HCT116 (cell line): Measurements from ENCODE around the gene ZNF143. TPM values are rescaled to one million over a fixed set of nuclear protein-coding genes. Genes with fewer than 3 reads are reported as not detected.

Experiments
- ATAC-seq: fragments of 200-7000 bp; cut with Tn5 transposase; 2 replicates; pipeline ENCODE4 v1.9.1; 2020; ENCODE audit warnings: mild to moderate bottlenecking, moderate library complexity
- BruUV-seq: library from RNA; stranded (reverse); fragments of 400-500 nt; replicated peaks from 2 replicates; lab custom pipeline; 2021; lab: Mats Ljungman, UMichigan
- CTCF ChIA-PET: fragments of 300-600 bp; sonication (Branson Sonifier 250); formaldehyde crosslinking; loops from one replicate; lab custom pipeline; 2021; ENCODE audit warnings: antibody characterized with exemption; lab: Charles Lee
- POLR2A ChIA-PET: fragments of 300-600, 350-600 bp; sonication (Branson Sonifier 250); formaldehyde crosslinking; loops from one replicate; lab custom pipeline; 2021; ENCODE audit warnings: antibody characterized with exemption; lab: Charles Lee
- RAD21 ChIA-PET, 2 experiments: fragments of 300-600 bp; sonication (Branson Sonifier 250); formaldehyde crosslinking; loops; one replicate each; lab custom pipeline; 2023; ENCODE audit warnings: low total read pairs in 2 of 2; ENCODE audit not compliant: uncharacterized antibody in 2 of 2, unreplicated experiment in 2 of 2, low non-redundant PET in 1 of 2; lab: Charles Lee
- DNase-seq: peaks from one replicate; pipeline ENCODE4 v3.0.0-alpha.2; 2010; ENCODE audit warnings: low read depth, low spot score
- H2AFZ ChIP-seq: fragments of 200-600 bp; shearing (Covaris generic), sonication (generic); 2 replicates; pipeline ENCODE4 v1.6.1; 2017; ENCODE audit warnings: low read depth, mixed run types, mixed read lengths, antibody characterized with exemption, low read length; ENCODE audit not compliant: poor library complexity, severe bottlenecking
- H3K27ac ChIP-seq: 2 replicates; pipeline ENCODE4 v1.5.1; 2012; ENCODE audit warnings: low read depth, low read length
- H3K27me3 ChIP-seq: fragments of 200-600 bp; sonication (generic); 2 replicates; pipeline ENCODE4 v1.6.1; 2016; ENCODE audit warnings: mixed run types, low read length, mixed read lengths; ENCODE audit not compliant: insufficient read depth
- H3K36me3 ChIP-seq, 2 experiments: fragments of 200-500 bp in 1 of 2; fragments of 200-600 bp in 1 of 2; sonication (Bioruptor generic) in 1 of 2; sonication (generic) in 1 of 2; 2 replicates each; pipeline versions ENCODE4 v1.5.1 to v1.6.1; 2014 to 2016; ENCODE audit warnings: low read length in 2 of 2, inconsistent platforms in 1 of 2, mixed read lengths in 1 of 2, mixed run types in 1 of 2; ENCODE audit not compliant: insufficient read depth in 2 of 2, control insufficient read depth in 1 of 2
- H3K4me1 ChIP-seq, 2 experiments: fragments of 200-600 bp in 1 of 2; sonication (generic) in 1 of 2; 2 replicates each; pipeline versions ENCODE4 v1.5.1 to v1.6.1; 2012 to 2017; ENCODE audit warnings: low read length in 2 of 2, inconsistent platforms in 1 of 2, mild to moderate bottlenecking in 1 of 2, mixed read lengths in 1 of 2, mixed run types in 1 of 2, moderate library complexity in 1 of 2; ENCODE audit not compliant: insufficient read depth in 2 of 2, control insufficient read depth in 1 of 2
- H3K4me2 ChIP-seq: fragments of 200-600 bp; sonication (generic); 2 replicates; pipeline ENCODE4 v1.6.1; 2017; ENCODE audit warnings: mixed run types, low read length, mixed read lengths
- H3K4me3 ChIP-seq, 2 experiments: fragments of 200-600 bp in 1 of 2; sonication (generic) in 1 of 2; replicated peaks in 1 of 2; 2 replicates each; pipeline ENCODE4 v1.5.1; 2011 to 2016; ENCODE audit warnings: low read length in 2 of 2, control low read depth in 1 of 2, low read depth in 1 of 2, mild to moderate bottlenecking in 1 of 2, mixed read lengths in 1 of 2, mixed run types in 1 of 2
- H3K79me2 ChIP-seq: fragments of 200-600 bp; sonication (generic); 2 replicates; pipeline ENCODE4 v1.6.1; 2017; ENCODE audit warnings: mild to moderate bottlenecking, mixed run types, low read length, moderate library complexity, mixed read lengths; ENCODE audit not compliant: insufficient read depth
- H3K9ac ChIP-seq: fragments of 200-600 bp; sonication (generic); 2 replicates; pipeline ENCODE4 v1.6.1; 2016; ENCODE audit warnings: low read length, mixed read lengths
- H3K9me2 ChIP-seq: fragments of 200-600 bp; sonication (generic), shearing (Covaris generic); 2 replicates; pipeline ENCODE4 v1.6.1; 2017; ENCODE audit warnings: mixed run types, mild to moderate bottlenecking, moderate library complexity; ENCODE audit not compliant: insufficient read depth
- H3K9me3 ChIP-seq, 2 experiments: fragments of 200-500 bp in 1 of 2; fragments of 200-600 bp in 1 of 2; sonication (Bioruptor generic) in 1 of 2; sonication (generic) in 1 of 2; 2 replicates each; pipeline ENCODE4 v1.6.1; 2014 to 2017; ENCODE audit warnings: low read length in 2 of 2, mixed read lengths in 2 of 2, inconsistent platforms in 1 of 2, low read depth in 1 of 2, mild to moderate bottlenecking in 1 of 2, mixed run types in 1 of 2, moderate library complexity in 1 of 2; ENCODE audit not compliant: control insufficient read depth in 1 of 2, insufficient read depth in 1 of 2
- H4K20me1 ChIP-seq: fragments of 200-600 bp; sonication (generic), shearing (Covaris generic); 2 replicates; pipeline ENCODE4 v1.6.1; 2017; ENCODE audit warnings: mixed run types, mild to moderate bottlenecking, moderate library complexity; ENCODE audit not compliant: insufficient read depth
- CBX3 ChIP-seq: IDR thresholded peaks from 2 replicates; pipeline ENCODE4 v1.6.1; 2012; ENCODE audit warnings: low read depth
- CEBPB ChIP-seq: IDR thresholded peaks from 2 replicates; pipeline ENCODE4 v1.6.1; 2012; ENCODE audit warnings: low read depth
- EGR1 ChIP-seq: IDR thresholded peaks from 2 replicates; pipeline ENCODE4 v1.6.1; 2012; ENCODE audit warnings: low read depth
- FOSL1 ChIP-seq: IDR thresholded peaks from 2 replicates; pipeline ENCODE4 v1.6.1; 2012; ENCODE audit warnings: low read depth
- JUND ChIP-seq: IDR thresholded peaks from 2 replicates; pipeline ENCODE4 v1.6.1; 2012
- POLR2A ChIP-seq: IDR thresholded peaks from 2 replicates; pipeline ENCODE4 v1.7.0; 2011; ENCODE audit warnings: borderline replicate concordance; ENCODE audit not compliant: insufficient read depth, insufficient read length; ENCODE audit errors: extremely low read depth
- POLR2AphosphoS5 ChIP-seq: IDR thresholded peaks from 2 replicates; pipeline ENCODE4 v1.6.1; 2011; ENCODE audit warnings: mild to moderate bottlenecking, low read depth, low read length, moderate library complexity
- RAD21 ChIP-seq: IDR thresholded peaks from 2 replicates; pipeline ENCODE4 v1.6.1; 2012; ENCODE audit warnings: low read depth, mild to moderate bottlenecking
- SIN3A ChIP-seq: IDR thresholded peaks from 2 replicates; pipeline ENCODE4 v1.6.1; 2012; ENCODE audit warnings: low read depth
- SP1 ChIP-seq: IDR thresholded peaks from 2 replicates; pipeline ENCODE4 v1.6.1; 2012; ENCODE audit warnings: low read depth
- SRF ChIP-seq: IDR thresholded peaks from 2 replicates; pipeline ENCODE4 v1.6.1; 2012; ENCODE audit warnings: low read depth
- YY1 ChIP-seq: IDR thresholded peaks from 2 replicates; pipeline ENCODE4 v1.6.1; 2011; ENCODE audit warnings: low read length, low read depth, moderate library complexity, mild to moderate bottlenecking; ENCODE audit not compliant: insufficient replicate concordance; ENCODE audit errors: extremely low read depth
- ZFX ChIP-seq: fragments of 450-650 bp; IDR thresholded peaks from 2 replicates; pipeline ENCODE4 v1.6.1; 2017
- intact Hi-C: fragments of 100-400 bp; cut with micrococcal nuclease; formaldehyde crosslinking; loops from 2 replicates; pipeline ENCODE4 v1.10.0; 2022
- total RNA-seq: library from RNA; stranded (reverse); gene quantifications from one replicate; pipeline ENCODE4 v1.2.1, GENCODE V29; 2021; ENCODE audit not compliant: unreplicated experiment
- TF ChIP-seq, protein P1 (sequence below), 3 experiments: fragments of 200-600 bp in 1 of 3; sonication (generic) in 1 of 3; IDR thresholded peaks in 2 of 3; conservative IDR thresholded peaks in 1 of 3; 2 replicates each; pipeline ENCODE4 v1.5.1; 2012 to 2017; ENCODE audit warnings: low read depth in 2 of 3, low read length in 2 of 3, antibody characterized with exemption in 1 of 3, borderline replicate concordance in 1 of 3, control low read depth in 1 of 3, mild to moderate bottlenecking in 1 of 3, mixed read lengths in 1 of 3, mixed run types in 1 of 3, moderate library complexity in 1 of 3; ENCODE audit not compliant: insufficient read depth in 1 of 3
- TF ChIP-seq, protein P2 (sequence below): IDR thresholded peaks from 2 replicates; pipeline ENCODE4 v1.6.1; 2012

The ZNF143 gene
- total RNA-seq, 1 experiment from 2014 or later, result 27.5 TPM

DNA sequence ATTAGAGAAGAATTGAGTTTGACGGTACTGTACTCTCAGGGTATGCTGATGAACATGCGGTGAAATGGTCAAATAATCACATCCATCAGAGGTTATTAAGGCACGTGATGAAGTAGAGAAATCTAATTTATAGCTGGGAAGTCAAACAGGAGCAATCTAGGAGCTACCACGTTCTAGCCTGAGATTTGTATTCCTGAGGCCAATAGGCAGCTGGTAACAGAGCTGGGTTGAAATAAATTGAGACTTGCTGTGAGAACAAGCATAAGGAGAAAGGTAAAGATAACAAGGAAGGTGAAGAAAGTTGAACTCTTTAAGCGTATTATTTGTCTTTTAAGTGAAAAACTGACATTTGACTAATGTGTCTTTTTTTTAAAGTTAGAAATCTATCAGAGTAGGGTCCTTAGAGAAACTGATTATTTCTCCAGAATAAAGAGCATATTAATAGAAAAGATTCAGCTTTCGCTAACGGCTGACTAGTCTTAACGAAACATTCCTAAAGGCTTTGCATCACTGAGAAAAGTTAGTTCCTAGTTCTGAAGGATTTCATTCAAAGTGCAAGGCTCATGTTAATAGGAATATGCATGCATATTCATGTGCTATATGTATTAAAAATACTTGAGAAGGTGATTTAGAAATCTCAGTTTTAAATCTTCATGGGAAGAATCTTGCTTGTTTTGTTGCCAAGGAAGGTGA, 107.5 kb downstream of the ZNF143 start (continued):
- TF ChIP-seq, protein P1, sequence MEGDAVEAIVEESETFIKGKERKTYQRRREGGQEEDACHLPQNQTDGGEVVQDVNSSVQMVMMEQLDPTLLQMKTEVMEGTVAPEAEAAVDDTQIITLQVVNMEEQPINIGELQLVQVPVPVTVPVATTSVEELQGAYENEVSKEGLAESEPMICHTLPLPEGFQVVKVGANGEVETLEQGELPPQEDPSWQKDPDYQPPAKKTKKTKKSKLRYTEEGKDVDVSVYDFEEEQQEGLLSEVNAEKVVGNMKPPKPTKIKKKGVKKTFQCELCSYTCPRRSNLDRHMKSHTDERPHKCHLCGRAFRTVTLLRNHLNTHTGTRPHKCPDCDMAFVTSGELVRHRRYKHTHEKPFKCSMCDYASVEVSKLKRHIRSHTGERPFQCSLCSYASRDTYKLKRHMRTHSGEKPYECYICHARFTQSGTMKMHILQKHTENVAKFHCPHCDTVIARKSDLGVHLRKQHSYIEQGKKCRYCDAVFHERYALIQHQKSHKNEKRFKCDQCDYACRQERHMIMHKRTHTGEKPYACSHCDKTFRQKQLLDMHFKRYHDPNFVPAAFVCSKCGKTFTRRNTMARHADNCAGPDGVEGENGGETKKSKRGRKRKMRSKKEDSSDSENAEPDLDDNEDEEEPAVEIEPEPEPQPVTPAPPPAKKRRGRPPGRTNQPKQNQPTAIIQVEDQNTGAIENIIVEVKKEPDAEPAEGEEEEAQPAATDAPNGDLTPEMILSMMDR (IDR thresholded peaks at IDR 0.05 in 2 of 3, conservative IDR thresholded peaks at IDR 0.05 in 1 of 3; ENCODE audit: borderline replicate concordance in 1 of 3, insufficient read depth in 1 of 3, low read depth in 2 of 3, low read length in 2 of 3), result no peak
- TF ChIP-seq SP1 (no peak), SRF (no peak), FOSL1 (no peak), CBX3 (no peak), POLR2A (no peak), EGR1 (no peak), POLR2AphosphoS5 (no peak)
- TF ChIP-seq, all 23 proteins: peak for 0

DNA sequence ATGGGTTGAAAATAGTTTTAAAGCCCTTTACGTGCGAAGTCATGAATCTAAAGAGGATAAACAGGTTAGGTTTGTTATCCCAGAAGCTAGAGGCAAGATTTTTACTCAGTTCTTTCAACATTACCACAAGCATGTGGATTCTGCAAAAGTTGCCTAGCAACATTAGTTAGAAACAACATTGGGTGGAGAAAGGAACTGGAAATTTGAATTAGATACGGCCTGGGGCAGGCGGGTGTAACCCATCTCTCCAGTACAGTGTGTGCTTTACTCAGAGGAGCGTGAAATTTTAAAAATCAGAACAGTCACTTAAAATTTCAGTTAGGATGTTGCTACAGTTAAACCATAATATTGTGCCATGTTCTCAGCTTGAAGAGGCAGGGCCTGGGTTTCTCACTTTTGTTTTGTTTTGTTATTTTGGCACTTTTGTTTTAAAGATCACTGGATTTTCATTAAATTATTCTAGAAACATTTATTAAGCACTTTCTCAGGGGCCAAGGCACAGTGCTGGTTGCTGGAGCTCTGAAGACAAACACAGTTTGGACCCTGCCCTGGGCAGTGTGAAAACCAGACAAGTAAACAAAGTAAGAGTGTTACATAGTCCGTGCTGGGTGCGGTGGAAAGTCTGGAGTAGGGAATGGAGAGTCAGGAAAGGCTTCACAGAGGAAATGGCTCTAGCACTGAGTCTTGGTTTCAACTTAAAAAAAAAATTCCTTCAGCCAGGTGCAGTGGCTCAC, 108.2 kb downstream of the ZNF143 start:
- H3K79me2 ChIP-seq, result no peaks in the 10 kb centered on the region
- no peaks in the 10 kb centered on the region for H3K36me3 ChIP-seq
- no peaks in the 10 kb centered on the region for H3K27me3 ChIP-seq
- H4K20me1 ChIP-seq, result no peaks in the 10 kb centered on the region
- RAD21 ChIA-PET, result no interaction called here
- intact Hi-C loops, result no loop called here
- H3K4me2 ChIP-seq, result peak overlapping the region; percentile 66
- H3K4me3 ChIP-seq, result no peak overlapping the region
- H3K4me1 ChIP-seq, result peaks cover 48 to 71% of the 10 kb centered on the region in 2 experiments
- peak overlapping the region; percentile 50 for H2AFZ ChIP-seq
- CTCF ChIA-PET, result no interaction called here
- peak overlapping the region; percentile 14; the same call in 1 of the 2 replicates for H3K27ac ChIP-seq
- no peaks in the 10 kb centered on the region for H3K9me3 ChIP-seq
- H3K9me2 ChIP-seq, result no peaks in the 10 kb centered on the region
- peak; percentile 59 for DNase-seq
- peak overlapping the region; percentile 57 for H3K9ac ChIP-seq
- peak; percentile 23; the same call in 1 of the 2 replicates for TF ChIP-seq SIN3A
- peak; percentile 22 for TF ChIP-seq JUND
- no peak for TF ChIP-seq YY1
- TF ChIP-seq ZFX, result no peak
- TF ChIP-seq SP1, result peak; percentile 47
- peak; percentile 54; the same call in 1 of the 2 replicates for TF ChIP-seq CBX3
- no peak for TF ChIP-seq RAD21
- no peak for TF ChIP-seq SRF
- TF ChIP-seq, protein P2, sequence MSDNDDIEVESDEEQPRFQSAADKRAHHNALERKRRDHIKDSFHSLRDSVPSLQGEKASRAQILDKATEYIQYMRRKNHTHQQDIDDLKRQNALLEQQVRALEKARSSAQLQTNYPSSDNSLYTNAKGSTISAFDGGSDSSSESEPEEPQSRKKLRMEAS, result peak; percentile 39; the same call in 1 of the 2 replicates
- TF ChIP-seq EGR1, result no peak
- TF ChIP-seq CEBPB, result 0 out of 2 replicates have a peak, but pooled peaks have one; percentile 28
- no peak for TF ChIP-seq POLR2AphosphoS5
- TF ChIP-seq, all 23 proteins: peak for 6
- no peak for ATAC-seq
- BruUV-seq, result TSS peak; percentile 51
- POLR2A ChIA-PET, result no interaction called here
